ENCODE results near the gene SLC5A6.

GRCh38 chr2:27255187-27255586, 43.1 kb upstream of the SLC5A6 start:
- TF ChIP-seq CTCF (IDR thresholded peaks at IDR 0.05; ENCODE audit: poor library complexity, severe bottlenecking) (no peak), EP300 (conservative IDR thresholded peaks at IDR 0.05; ENCODE audit: poor library complexity, severe bottlenecking) (no peak), POLR2AphosphoS5 (IDR thresholded peaks at IDR 0.05) (no peak), SMC3 (conservative IDR thresholded peaks at IDR 0.05; ENCODE audit: poor library complexity) (no peak), EZH2 (IDR thresholded peaks at IDR 0.05; ENCODE audit: borderline replicate concordance, insufficient read depth, low read length, poor library complexity, severe bottlenecking) (no peak), REST (IDR thresholded peaks at IDR 0.05; ENCODE audit: borderline replicate concordance) (no peak), MXI1 (conservative IDR thresholded peaks at IDR 0.05; ENCODE audit: poor library complexity, severe bottlenecking) (no peak), TAF1 (IDR thresholded peaks at IDR 0.05; ENCODE audit: low read depth) (no peak), RAD21 (conservative IDR thresholded peaks at IDR 0.05) (no peak)
